ENCODE measurements around the gene COG2.

- no peak for TF ChIP-seq BCL6B (tag by site-specific recombination; IDR thresholded peaks at IDR 0.05)
- no peak for TF ChIP-seq ZNF24 (tag by site-specific recombination; IDR thresholded peaks at IDR 0.05)
- no peak for TF ChIP-seq REST (tag by site-specific recombination; IDR thresholded peaks at IDR 0.05)
Measured at GRCh38 chr1:230691615-230692014, 49.3 kb downstream of the COG2 start.
